Ectodermal cell (in vitro differentiated cells): Measurements from ENCODE around the gene GOLGA6D.
"Not testable (repeated sequence)": the region's sequence is repeated elsewhere in the genome, so short reads cannot be mapped to it uniquely, and the experiment has no call there.

Experiments
- H3K27ac ChIP-seq: 2 replicates; pipeline ENCODE4 v1.7.0; 2013; ENCODE audit warnings: mild to moderate bottlenecking, low read depth, low read length; ENCODE audit not compliant: insufficient read depth, poor library complexity, severe bottlenecking
- H3K27me3 ChIP-seq: 2 replicates; pipeline ENCODE4 v1.7.0; 2013; ENCODE audit warnings: mild to moderate bottlenecking, low read length; ENCODE audit not compliant: insufficient read depth, control insufficient read depth, poor library complexity, severe bottlenecking
- H3K36me3 ChIP-seq: one replicate; pipeline ENCODE4 v1.7.0; 2013; ENCODE audit warnings: low read length; ENCODE audit not compliant: control insufficient read depth, insufficient read depth
- H3K4me1 ChIP-seq: one replicate; pipeline ENCODE4 v1.7.0; 2013; ENCODE audit warnings: low read length; ENCODE audit not compliant: control insufficient read depth, insufficient read depth
- H3K4me3 ChIP-seq: 2 replicates; pipeline ENCODE4 v1.7.0; 2013; ENCODE audit warnings: low read depth, low read length, control low read depth; ENCODE audit not compliant: insufficient read depth
- H3K9me3 ChIP-seq: 2 replicates; pipeline ENCODE4 v1.7.0; 2013; ENCODE audit warnings: mild to moderate bottlenecking, low read length, moderate library complexity; ENCODE audit not compliant: control insufficient read depth
- WGBS, 2 experiments: methylation state at CpG; one replicate each; pipeline ENCODE4 v1.1.7; 2013; ENCODE audit warnings: missing lambda C conversion rate in 2 of 2; 5-methylcytosine and 5-hydroxymethylcytosine counted together

GOLGA6D gene

DNA sequence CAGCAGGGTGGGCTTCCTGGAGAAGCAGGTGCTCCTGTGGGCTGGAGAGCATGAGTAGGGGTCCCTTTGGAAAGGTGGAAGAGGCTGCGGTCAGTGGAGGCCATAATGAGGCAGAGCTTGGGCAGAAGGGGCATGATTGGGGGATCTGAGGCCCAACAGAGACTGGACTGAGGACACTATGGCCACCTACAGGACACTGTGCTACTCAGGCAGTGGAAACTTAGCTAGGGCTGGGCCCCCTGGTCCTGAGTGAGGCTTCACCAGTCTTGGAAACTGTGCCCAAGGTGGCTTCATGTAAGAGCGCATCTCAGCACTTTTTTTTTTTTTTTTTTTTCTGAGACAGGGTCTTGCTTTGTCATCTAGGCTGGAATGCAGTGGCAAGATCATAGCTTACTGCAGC lies 46.9 kb downstream of the GOLGA6D start:
- H3K9me3 ChIP-seq, result no peaks in the 10 kb centered on the region
- H3K36me3 ChIP-seq, result no peaks in the 10 kb centered on the region
- H3K4me3 ChIP-seq, result no peak overlapping the region
- no peaks in the 10 kb centered on the region for H3K4me1 ChIP-seq
- H3K27me3 ChIP-seq, result no peaks in the 10 kb centered on the region
- 94 to 98% methylated on average over 2 of the region's 2 CpGs for WGBS, 2 experiments
- H3K27ac ChIP-seq, result no peak overlapping the region

DNA sequence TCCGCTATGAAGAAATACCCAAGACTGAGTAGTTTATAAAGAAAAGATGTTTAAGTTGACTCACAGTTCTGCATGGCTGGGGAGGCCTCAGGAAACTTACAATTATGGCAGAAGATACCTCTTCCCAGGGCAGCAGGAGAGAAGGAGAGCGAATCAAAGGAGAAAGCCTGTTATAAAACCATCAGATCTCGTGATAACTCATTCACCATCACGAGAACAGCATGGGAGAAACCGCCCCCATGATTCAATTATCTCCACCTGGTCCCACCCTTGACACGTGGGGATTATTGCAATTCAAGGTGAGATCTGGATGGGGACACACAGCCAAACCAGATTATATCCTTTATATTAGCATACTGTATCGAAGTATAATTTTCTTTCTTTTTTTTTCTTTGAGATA lies 49.5 kb downstream of the GOLGA6D start:
- not testable (repeated sequence) for H3K9me3 ChIP-seq, H3K4me3 ChIP-seq, H3K27ac ChIP-seq, H3K36me3 ChIP-seq, H3K4me1 ChIP-seq, H3K27me3 ChIP-seq
- WGBS, 2 experiments, result 84% methylated on average over 7 of the region's 7 CpGs

DNA sequence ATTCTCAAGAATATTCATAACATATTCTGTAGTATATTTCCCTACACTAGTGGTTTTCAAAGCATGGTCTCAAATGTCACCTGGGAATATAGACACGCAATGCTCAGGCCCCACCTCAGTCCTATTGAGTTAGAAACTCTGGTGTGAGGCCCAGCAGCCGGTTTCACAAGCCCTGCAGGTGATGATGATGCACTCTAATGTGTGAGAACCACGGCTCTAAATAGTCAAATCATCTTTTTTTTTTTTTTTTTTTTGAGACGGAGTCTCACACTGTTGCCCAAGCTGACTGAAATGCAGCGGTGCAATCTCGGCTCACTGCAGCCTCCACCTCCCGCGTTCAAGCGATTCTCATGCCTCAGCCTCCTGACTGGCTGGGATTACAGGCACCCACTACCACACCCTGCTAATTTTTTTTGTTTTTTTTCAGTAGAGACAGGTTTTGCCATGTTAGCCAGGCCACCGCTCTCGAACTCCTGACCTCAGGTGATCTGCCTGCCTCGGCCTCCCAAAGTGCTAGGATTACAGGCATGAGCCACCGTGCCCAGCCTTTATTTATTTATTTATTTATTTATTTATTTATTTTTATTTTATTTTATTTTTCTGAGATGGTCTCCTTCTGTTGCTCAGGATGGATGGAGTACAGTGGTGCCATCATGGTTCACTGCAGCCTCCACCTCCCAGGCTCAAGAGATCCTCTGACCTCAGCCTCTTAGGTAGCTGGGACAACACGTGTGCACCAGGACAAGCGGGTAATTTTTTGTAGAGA lies 51.2 kb downstream of the GOLGA6D start:
- not testable (repeated sequence) for H3K27ac ChIP-seq, H3K4me3 ChIP-seq, H3K4me1 ChIP-seq, H3K9me3 ChIP-seq, H3K36me3 ChIP-seq, H3K27me3 ChIP-seq
- WGBS, 2 experiments, result 91 to 93% methylated on average over 13 to 14 of the region's 15 CpGs

DNA sequence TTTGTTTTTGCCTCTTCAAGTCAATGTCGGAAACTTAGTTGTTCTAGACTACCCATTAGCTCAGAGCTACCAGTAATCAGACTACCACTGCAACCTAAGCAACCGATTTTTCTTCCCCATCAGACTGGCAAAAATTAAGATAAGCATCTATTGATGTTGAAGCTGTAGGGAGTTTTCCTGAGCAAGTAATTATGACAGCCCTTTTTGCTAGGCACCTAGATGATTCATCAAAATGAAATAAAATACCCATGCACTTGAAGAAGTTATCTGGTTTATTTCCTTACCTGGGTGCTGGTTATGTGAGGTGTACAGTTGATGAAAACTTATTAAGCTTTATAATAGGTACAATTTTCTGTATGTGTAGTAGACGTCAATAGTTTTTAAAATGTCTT lies 52.7 kb downstream of the GOLGA6D start:
- Histone ChIP-seq H3K9me3 (no peaks in the 10 kb centered on the region), H3K36me3 (no peaks in the 10 kb centered on the region), H3K4me3 (peak overlapping the region; percentile 81), H3K4me1 (peaks cover 5% of the 10 kb centered on the region), H3K27ac (no peak overlapping the region), H3K27me3 (no peaks in the 10 kb centered on the region)
- 48 to 66% methylated on average over 2 to 3 of the region's 3 CpGs for WGBS, 2 experiments

DNA sequence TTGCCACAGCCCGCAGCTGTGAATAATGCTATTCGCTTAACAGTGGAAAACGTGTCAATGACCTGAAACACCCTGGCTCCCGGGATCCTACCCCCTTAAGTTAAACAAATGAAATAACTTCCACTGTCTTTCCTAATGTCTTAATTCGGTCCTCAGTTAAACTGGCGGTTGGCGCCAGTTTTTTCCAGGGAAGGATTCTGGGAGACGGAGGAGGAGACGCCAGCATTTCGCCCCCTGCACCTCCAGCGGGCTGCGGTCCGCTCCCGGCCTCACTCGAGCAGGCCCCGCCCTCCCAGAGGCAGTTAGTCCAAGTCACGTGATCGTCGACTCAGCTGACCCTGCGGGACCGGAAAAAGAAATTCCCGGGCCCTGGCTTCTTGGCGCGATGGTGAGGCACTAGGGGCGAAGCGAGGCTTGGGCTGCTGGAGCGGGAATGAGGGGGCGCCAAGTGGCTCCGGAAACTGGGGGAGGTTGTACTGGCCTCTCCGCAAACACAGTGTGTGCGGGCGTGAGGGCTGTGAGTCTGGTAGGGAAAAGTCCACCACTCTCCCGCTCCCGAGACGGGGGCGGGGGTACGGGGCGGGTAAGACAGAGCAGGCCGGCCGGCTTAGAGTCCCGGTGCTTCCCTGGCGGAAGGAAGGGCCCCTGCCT lies 53.2 kb downstream of the GOLGA6D start, which contains the start of gene COMMD4:
COMMD4 (plus strand) TSS at position 359 of the 651 bp plus-strand sequence; CDS start at position 386, 27 bp downstream.
- Histone ChIP-seq H3K9me3 (no peaks in the 10 kb centered on the region), H3K4me1 (peaks cover 5% of the 10 kb centered on the region), H3K4me3 (peak within 1 kb of the TSS; percentile 81), H3K27ac (no peak within 1 kb of the TSS), H3K27me3 (no peaks in the 10 kb centered on the region), H3K36me3 (no peaks in the 10 kb centered on the region)
- WGBS, 2 experiments, result 2% methylated on average over 42 of the region's 42 CpGs

DNA sequence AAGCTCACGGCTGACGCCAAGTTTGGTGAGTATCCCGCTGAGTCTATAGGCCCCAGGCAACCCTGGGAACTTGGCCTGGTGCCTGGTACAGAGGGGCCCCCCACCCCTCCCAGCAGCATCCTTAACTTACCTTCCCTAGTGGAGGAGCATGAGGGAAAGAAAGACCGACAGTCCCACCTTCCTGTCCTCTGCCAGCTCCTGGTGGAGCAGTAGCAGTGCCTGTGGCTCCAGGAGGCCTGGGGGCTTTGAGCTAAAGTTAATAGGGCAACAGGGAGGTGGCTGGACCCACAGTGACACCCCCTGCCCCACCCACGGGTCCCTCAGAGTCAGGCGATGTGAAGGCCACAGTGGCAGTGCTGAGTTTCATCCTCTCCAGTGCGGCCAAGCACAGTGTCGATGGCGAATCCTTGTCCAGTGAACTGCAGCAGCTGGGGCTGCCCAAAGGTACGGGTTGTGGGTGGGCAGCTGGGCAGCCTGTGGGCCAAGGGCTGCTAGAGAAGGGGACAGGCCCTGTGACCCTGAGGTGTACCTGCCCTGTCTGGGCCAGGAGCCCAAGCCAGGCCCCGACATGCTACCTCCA lies 56.1 kb downstream of the GOLGA6D start:
- H3K4me3 ChIP-seq, result no peak overlapping the region
- no peaks in the 10 kb centered on the region for H3K9me3 ChIP-seq
- H3K4me1 ChIP-seq, result peaks cover 5% of the 10 kb centered on the region
- H3K36me3 ChIP-seq, result no peaks in the 10 kb centered on the region
- no peaks in the 10 kb centered on the region for H3K27me3 ChIP-seq
- no peak overlapping the region for H3K27ac ChIP-seq
- 94 to 97% methylated on average over 11 of the region's 11 CpGs for WGBS, 2 experiments

DNA sequence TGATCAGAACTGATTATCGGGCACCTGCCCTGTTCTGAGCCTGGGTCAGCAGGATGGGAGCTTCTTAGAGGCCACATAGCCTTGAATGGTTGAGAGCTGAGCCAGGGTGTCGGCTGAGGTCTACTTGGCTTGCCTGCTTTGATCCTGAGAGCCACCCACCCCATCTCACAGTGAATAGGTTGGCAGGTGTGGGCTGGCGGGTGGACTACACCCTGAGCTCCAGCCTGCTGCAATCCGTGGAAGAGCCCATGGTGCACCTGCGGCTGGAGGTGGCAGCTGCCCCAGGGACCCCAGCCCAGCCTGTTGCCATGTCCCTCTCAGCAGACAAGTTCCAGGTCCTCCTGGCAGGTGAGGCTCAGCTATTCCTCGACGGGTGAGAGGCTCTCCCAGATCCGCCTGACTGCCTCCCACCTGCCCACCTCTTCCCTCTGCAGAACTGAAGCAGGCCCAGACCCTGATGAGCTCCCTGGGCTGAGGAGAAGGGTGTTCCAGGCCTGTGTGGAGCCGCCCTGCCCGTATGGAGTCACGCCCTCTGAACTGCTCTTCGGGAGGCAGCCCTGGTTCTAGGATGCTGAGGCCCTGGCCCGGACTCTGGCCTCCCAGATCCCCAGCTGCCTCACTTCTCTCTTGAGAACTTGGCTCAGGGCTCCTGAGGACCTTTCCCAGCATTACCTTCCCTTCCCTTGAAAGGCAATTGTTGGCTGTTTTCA lies 57.1 kb downstream of the GOLGA6D start:
- no peaks in the 10 kb centered on the region for H3K9me3 ChIP-seq
- H3K27me3 ChIP-seq, result no peaks in the 10 kb centered on the region
- WGBS, 2 experiments, result 93 to 97% methylated on average over 13 of the region's 13 CpGs
- H3K27ac ChIP-seq, result no peak overlapping the region
- peaks cover 5% of the 10 kb centered on the region for H3K4me1 ChIP-seq
- H3K4me3 ChIP-seq, result no peak overlapping the region
- H3K36me3 ChIP-seq, result no peaks in the 10 kb centered on the region

DNA sequence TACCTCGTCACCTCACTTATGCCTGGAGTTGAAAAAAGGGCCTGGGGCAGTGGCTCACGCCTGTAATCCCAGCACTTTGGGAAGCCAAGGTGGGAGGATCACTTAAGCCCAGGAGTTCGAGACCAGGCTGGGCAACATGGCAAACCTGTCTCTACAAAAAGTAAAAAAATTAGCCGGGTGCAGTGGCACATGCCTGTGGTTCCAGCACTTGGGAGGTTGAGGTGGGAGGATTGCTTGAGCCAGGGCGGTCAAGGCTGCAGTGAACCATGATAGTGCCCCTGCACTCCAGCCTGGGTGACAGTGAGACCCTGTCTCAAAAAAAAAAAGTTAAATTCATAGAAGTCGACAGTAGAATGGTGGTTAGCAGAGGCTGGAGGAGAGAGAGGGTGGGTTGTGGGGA lies 59.6 kb downstream of the GOLGA6D start:
- H3K27me3 ChIP-seq, result peaks cover 21% of the 10 kb centered on the region

DNA sequence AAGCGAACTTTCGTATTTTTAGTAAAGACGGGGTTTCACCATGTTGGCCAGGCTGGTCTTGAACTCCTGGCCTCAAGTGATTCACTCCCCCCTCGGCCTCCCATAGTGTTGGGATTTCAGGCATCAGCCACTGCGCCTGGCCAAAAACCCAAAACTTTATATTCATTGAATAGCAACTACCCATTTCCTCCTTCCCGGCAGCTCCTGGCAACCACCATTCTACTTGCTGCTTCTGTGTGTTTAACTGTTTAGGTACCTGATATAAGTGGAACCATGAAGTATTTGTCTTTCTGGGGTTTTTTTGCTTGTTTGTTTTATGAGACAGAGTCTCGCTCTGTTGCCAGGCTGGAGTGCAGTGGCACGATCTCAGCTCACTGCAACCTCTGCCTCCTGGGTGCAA lies 61.3 kb downstream of the GOLGA6D start:
- H3K36me3 ChIP-seq, result not testable (repeated sequence)

More for the DNA sequence above, 59.6 kb downstream of the GOLGA6D start:
- 90 to 91% methylated on average over 6 of the region's 6 CpGs for WGBS, 2 experiments
- no peaks in the 10 kb centered on the region for H3K4me1 ChIP-seq
- H3K36me3 ChIP-seq, result no peaks in the 10 kb centered on the region
- H3K27ac ChIP-seq, result no peak overlapping the region
- no peak overlapping the region for H3K4me3 ChIP-seq
- no peaks in the 10 kb centered on the region for H3K9me3 ChIP-seq

More for the DNA sequence above, 61.3 kb downstream of the GOLGA6D start:
- not testable (repeated sequence) for H3K27ac ChIP-seq, H3K4me1 ChIP-seq, H3K4me3 ChIP-seq, H3K9me3 ChIP-seq
- 70 to 79% methylated on average over 8 of the region's 8 CpGs for WGBS, 2 experiments
- peaks cover 38% of the 10 kb centered on the region for H3K27me3 ChIP-seq
